Measurements from ENCODE around the gene GLDN.

- TF ChIP-seq, protein P1, sequence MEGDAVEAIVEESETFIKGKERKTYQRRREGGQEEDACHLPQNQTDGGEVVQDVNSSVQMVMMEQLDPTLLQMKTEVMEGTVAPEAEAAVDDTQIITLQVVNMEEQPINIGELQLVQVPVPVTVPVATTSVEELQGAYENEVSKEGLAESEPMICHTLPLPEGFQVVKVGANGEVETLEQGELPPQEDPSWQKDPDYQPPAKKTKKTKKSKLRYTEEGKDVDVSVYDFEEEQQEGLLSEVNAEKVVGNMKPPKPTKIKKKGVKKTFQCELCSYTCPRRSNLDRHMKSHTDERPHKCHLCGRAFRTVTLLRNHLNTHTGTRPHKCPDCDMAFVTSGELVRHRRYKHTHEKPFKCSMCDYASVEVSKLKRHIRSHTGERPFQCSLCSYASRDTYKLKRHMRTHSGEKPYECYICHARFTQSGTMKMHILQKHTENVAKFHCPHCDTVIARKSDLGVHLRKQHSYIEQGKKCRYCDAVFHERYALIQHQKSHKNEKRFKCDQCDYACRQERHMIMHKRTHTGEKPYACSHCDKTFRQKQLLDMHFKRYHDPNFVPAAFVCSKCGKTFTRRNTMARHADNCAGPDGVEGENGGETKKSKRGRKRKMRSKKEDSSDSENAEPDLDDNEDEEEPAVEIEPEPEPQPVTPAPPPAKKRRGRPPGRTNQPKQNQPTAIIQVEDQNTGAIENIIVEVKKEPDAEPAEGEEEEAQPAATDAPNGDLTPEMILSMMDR (IDR thresholded peaks at IDR 0.05) = no peak
- no peak for TF ChIP-seq POLR2A (IDR thresholded peaks at IDR 0.05)
- no peak for TF ChIP-seq POLR2AphosphoS5 (IDR thresholded peaks at IDR 0.05)
- no peak for TF ChIP-seq EP300 (IDR thresholded peaks at IDR 0.05; ENCODE audit: low read depth)
Measured at GRCh38 chr15:51387699-51388041, 46.2 kb downstream of the GLDN start.

All from transverse colon (tissue), 4 donors.